ENCODE results near the gene PXYLP1.

PXYLP1 gene

DNA sequence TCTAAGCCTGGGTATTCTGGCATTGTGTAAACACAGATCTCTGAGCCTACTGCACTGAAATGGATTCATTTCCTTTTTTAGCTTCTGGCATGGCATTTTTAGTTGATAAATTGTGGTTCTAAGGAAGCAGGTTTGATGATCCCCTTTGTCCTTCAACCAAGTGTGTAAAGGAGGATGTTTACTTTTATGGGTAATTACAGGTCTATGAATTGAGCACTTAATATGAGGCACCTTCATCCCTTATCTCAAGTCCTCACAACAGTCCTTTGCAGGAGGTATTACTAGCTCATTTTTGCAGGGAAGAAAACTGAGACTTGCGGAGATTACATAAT lies 105.9 kb downstream of the PXYLP1 start:
- TF ChIP-seq ZBTB7A (IDR thresholded peaks at IDR 0.05; ENCODE audit: low read depth) = no peak
- TF ChIP-seq, protein P1, sequence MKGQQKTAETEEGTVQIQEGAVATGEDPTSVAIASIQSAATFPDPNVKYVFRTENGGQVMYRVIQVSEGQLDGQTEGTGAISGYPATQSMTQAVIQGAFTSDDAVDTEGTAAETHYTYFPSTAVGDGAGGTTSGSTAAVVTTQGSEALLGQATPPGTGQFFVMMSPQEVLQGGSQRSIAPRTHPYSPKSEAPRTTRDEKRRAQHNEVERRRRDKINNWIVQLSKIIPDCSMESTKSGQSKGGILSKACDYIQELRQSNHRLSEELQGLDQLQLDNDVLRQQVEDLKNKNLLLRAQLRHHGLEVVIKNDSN (IDR thresholded peaks at IDR 0.05) = no peak
- no peak for TF ChIP-seq NFIC (IDR thresholded peaks at IDR 0.05)
- no peak for TF ChIP-seq EGR1 (IDR thresholded peaks at IDR 0.05)
- TF ChIP-seq RAD21 (IDR thresholded peaks at IDR 0.05; ENCODE audit: low read depth) = no peak
- TF ChIP-seq CEBPB (IDR thresholded peaks at IDR 0.05) = no peak
- TF ChIP-seq FOXM1 (IDR thresholded peaks at IDR 0.05; ENCODE audit: borderline replicate concordance, low read depth) = no peak
- no peak for TF ChIP-seq TAF1 (IDR thresholded peaks at IDR 0.05; ENCODE audit: low read depth)
- TF ChIP-seq TEAD4 (IDR thresholded peaks at IDR 0.05) = no peak
- TF ChIP-seq, protein P2, sequence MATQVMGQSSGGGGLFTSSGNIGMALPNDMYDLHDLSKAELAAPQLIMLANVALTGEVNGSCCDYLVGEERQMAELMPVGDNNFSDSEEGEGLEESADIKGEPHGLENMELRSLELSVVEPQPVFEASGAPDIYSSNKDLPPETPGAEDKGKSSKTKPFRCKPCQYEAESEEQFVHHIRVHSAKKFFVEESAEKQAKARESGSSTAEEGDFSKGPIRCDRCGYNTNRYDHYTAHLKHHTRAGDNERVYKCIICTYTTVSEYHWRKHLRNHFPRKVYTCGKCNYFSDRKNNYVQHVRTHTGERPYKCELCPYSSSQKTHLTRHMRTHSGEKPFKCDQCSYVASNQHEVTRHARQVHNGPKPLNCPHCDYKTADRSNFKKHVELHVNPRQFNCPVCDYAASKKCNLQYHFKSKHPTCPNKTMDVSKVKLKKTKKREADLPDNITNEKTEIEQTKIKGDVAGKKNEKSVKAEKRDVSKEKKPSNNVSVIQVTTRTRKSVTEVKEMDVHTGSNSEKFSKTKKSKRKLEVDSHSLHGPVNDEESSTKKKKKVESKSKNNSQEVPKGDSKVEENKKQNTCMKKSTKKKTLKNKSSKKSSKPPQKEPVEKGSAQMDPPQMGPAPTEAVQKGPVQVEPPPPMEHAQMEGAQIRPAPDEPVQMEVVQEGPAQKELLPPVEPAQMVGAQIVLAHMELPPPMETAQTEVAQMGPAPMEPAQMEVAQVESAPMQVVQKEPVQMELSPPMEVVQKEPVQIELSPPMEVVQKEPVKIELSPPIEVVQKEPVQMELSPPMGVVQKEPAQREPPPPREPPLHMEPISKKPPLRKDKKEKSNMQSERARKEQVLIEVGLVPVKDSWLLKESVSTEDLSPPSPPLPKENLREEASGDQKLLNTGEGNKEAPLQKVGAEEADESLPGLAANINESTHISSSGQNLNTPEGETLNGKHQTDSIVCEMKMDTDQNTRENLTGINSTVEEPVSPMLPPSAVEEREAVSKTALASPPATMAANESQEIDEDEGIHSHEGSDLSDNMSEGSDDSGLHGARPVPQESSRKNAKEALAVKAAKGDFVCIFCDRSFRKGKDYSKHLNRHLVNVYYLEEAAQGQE (IDR thresholded peaks at IDR 0.05; ENCODE audit: low read depth) = no peak
- no peak for TF ChIP-seq YY1 (IDR thresholded peaks at IDR 0.05; ENCODE audit: low read depth)

DNA sequence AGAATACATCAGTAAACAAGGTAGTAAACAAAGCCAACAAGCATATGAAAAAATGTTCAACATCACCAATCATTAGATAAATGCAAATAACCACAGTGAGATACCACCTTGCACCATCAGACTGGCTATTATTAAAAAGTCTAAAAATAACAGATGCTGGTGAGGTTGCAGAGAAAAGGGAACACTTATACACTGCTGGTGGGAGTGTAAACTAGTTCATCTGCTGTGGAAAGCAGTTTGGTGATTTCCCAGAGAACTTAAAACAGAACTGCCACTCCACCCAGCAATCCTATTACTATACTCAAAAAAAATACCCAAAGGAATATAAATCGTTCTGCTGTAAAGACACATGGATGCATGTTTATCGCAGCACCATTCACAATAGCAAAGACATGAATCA lies 106.4 kb downstream of the PXYLP1 start:
- TF ChIP-seq EGR1 (IDR thresholded peaks at IDR 0.05) (no peak), CEBPB (IDR thresholded peaks at IDR 0.05) (no peak), TAF1 (IDR thresholded peaks at IDR 0.05; ENCODE audit: low read depth) (no peak), TCF12 (IDR thresholded peaks at IDR 0.05; ENCODE audit: low read depth) (no peak), TEAD4 (IDR thresholded peaks at IDR 0.05) (no peak), RAD21 (IDR thresholded peaks at IDR 0.05; ENCODE audit: low read depth) (no peak), YY1 (IDR thresholded peaks at IDR 0.05; ENCODE audit: low read depth) (no peak), EP300 (IDR thresholded peaks at IDR 0.05; ENCODE audit: borderline replicate concordance) (no peak), ZBTB7A (IDR thresholded peaks at IDR 0.05; ENCODE audit: low read depth) (no peak), CREB1 (IDR thresholded peaks at IDR 0.05; ENCODE audit: low read depth) (no peak)
- TF ChIP-seq, protein P2 (IDR thresholded peaks at IDR 0.05; ENCODE audit: low read depth) = no peak
- TF ChIP-seq, protein P3, sequence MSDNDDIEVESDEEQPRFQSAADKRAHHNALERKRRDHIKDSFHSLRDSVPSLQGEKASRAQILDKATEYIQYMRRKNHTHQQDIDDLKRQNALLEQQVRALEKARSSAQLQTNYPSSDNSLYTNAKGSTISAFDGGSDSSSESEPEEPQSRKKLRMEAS (IDR thresholded peaks at IDR 0.05) = no peak
- TF ChIP-seq, protein P1 (IDR thresholded peaks at IDR 0.05) = no peak

DNA sequence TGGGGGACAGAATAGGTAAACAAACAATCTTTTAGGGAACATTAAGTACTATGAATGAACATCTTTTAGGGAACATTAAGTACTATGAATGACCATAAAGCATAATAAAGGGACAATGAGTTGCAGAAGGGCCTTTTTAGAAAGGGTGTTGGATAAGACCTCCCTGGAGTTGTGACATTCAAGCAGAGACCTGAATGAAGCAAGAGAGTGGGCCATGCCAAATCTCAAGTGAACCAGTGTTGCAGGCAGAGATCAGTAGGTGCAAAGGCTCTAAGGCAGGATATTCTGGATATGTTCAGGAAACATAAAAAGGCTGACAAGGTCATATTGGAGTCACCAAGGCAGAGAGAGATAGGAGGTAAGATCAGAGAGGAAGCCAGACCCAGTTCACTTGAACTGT lies 107.3 kb downstream of the PXYLP1 start:
- no peak for TF ChIP-seq TCF12 (IDR thresholded peaks at IDR 0.05; ENCODE audit: low read depth)
- no peak for TF ChIP-seq EGR1 (IDR thresholded peaks at IDR 0.05)
- TF ChIP-seq YY1 (IDR thresholded peaks at IDR 0.05; ENCODE audit: low read depth) = no peak
- TF ChIP-seq FOXM1 (IDR thresholded peaks at IDR 0.05; ENCODE audit: borderline replicate concordance, low read depth) = no peak
- TF ChIP-seq CEBPB (IDR thresholded peaks at IDR 0.05) = no peak
- no peak for TF ChIP-seq TAF1 (IDR thresholded peaks at IDR 0.05; ENCODE audit: low read depth)
- TF ChIP-seq ZBTB7A (IDR thresholded peaks at IDR 0.05; ENCODE audit: low read depth) = no peak
- no peak for TF ChIP-seq CREB1 (IDR thresholded peaks at IDR 0.05; ENCODE audit: low read depth)
- no peak for TF ChIP-seq TEAD4 (IDR thresholded peaks at IDR 0.05)
- TF ChIP-seq, protein P1 (IDR thresholded peaks at IDR 0.05) = no peak
- TF ChIP-seq NFIC (IDR thresholded peaks at IDR 0.05) = no peak
- TF ChIP-seq, protein P3 (IDR thresholded peaks at IDR 0.05) = no peak
- TF ChIP-seq EP300 (IDR thresholded peaks at IDR 0.05; ENCODE audit: borderline replicate concordance) = no peak
- TF ChIP-seq RAD21 (IDR thresholded peaks at IDR 0.05; ENCODE audit: low read depth) = no peak

DNA sequence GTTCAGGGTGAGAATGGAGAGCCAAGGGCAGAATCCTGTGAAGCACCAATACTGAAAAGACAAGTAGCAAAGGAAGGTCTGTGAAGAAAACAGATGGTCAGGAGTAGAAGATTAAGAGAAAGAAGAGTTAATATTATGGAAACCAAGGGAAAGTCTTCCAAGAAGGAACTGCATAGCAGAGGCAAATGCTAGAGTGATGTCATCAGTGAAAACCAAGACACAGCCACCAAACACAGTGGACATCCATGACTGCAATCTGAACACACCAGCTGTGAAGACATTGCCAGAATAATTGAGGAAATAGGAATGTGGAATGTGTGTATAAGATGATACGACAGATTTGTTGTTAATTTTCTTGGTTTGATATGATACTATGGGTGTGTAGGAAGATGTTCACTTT lies 109.9 kb downstream of the PXYLP1 start:
- no peak for TF ChIP-seq ZBTB7A (IDR thresholded peaks at IDR 0.05; ENCODE audit: low read depth)
- TF ChIP-seq TAF1 (IDR thresholded peaks at IDR 0.05; ENCODE audit: low read depth) = no peak
- no peak for TF ChIP-seq CEBPB (IDR thresholded peaks at IDR 0.05)

DNA sequence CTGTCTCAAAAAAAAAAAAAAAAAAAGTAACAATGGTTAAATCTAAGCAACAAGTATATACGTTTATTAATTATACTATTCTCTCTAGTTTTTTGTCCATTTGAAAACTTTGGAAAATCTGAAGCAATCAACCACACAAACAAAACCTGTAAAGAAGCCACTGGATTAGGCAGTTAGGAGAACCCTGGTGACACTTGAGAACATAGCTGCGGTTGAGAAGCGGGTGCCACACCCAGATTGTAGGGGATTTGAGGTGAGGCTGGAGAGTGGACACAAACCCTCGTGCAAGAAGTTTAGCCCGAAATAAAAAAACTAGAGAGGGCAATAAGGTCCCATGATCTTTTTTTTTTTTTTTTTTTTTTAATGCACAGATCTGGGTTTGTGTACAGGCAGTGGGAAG lies 110.8 kb downstream of the PXYLP1 start:
- TF ChIP-seq YY1 (IDR thresholded peaks at IDR 0.05; ENCODE audit: low read depth) = no peak

DNA sequence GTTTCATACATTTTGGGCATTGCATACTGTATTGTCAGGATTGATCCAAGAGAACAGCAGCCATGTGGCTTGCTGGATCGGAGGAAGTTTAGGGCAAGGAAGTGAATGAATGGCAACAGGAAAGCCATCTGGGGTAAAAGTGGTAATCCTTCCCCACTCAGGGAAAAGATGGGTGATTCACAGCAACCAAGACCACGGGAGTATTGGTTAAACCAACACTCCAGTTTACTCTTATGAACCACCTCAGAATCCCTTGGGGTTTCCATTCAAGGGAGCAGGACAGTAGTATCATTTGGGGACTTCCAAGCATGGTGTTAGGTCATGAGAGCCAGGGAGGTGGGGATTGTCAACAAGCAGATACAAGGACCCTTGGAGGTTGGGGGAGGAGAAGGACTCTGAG lies 111.5 kb downstream of the PXYLP1 start:
- TF ChIP-seq FOXM1 (IDR thresholded peaks at IDR 0.05; ENCODE audit: borderline replicate concordance, low read depth) = no peak
- TF ChIP-seq, protein P3 (IDR thresholded peaks at IDR 0.05) = no peak
- TF ChIP-seq EGR1 (IDR thresholded peaks at IDR 0.05) = no peak
- TF ChIP-seq, protein P1 (IDR thresholded peaks at IDR 0.05) = no peak
